Trophoblast cell (in vitro differentiated cells and primary cell): ENCODE results near the gene SNRNP70.
A peak's percentile ranks its signal among the peaks of the same experiment; 100 is the strongest.

Experiments used
- DNase-seq, 2 donors: peaks; one replicate each; pipeline ENCODE4 v3.0.0-alpha.2; 2016
- H2AFZ ChIP-seq: 2 replicates; pipeline ENCODE4 v1.6.1; 2013; ENCODE audit warnings: low read length, moderate library complexity, mild to moderate bottlenecking; ENCODE audit not compliant: insufficient read depth, poor library complexity
- H2AK5ac ChIP-seq: 2 replicates; pipeline ENCODE4 v1.6.1; 2013; ENCODE audit warnings: mild to moderate bottlenecking, low read length
- H2BK120ac ChIP-seq: 2 replicates; pipeline ENCODE4 v1.6.1; 2013; ENCODE audit warnings: low read length, mild to moderate bottlenecking, moderate library complexity; ENCODE audit not compliant: insufficient read depth, poor library complexity
- H2BK12ac ChIP-seq: 2 replicates; pipeline ENCODE4 v1.6.1; 2013; ENCODE audit warnings: mild to moderate bottlenecking, low read length, moderate library complexity
- H2BK5ac ChIP-seq: 2 replicates; pipeline ENCODE4 v1.6.1; 2013; ENCODE audit warnings: low read length, low read depth, moderate library complexity, mild to moderate bottlenecking; ENCODE audit not compliant: poor library complexity
- H3K14ac ChIP-seq: 2 replicates; pipeline ENCODE4 v1.6.1; 2013; ENCODE audit warnings: mild to moderate bottlenecking, low read length
- H3K18ac ChIP-seq: 2 replicates; pipeline ENCODE4 v1.6.1; 2013; ENCODE audit warnings: mild to moderate bottlenecking, low read length
- H3K23ac ChIP-seq: 2 replicates; pipeline ENCODE4 v1.6.1; 2013; ENCODE audit warnings: low read length
- H3K27ac ChIP-seq: 2 replicates; pipeline ENCODE4 v1.5.1; 2013; ENCODE audit warnings: low read depth, mild to moderate bottlenecking, inconsistent platforms, low read length, moderate library complexity
- H3K27me3 ChIP-seq: 2 replicates; pipeline ENCODE4 v1.6.1; 2013; ENCODE audit warnings: inconsistent platforms, mild to moderate bottlenecking, low read length, moderate library complexity; ENCODE audit not compliant: insufficient read depth
- H3K36me3 ChIP-seq, 2 experiments: 1 replicate in 1 of 2; 2 replicates in 1 of 2; pipeline ENCODE4 v1.6.1; 2013; ENCODE audit warnings: low read length in 2 of 2, mild to moderate bottlenecking in 2 of 2, moderate library complexity in 1 of 2; ENCODE audit not compliant: insufficient read depth in 2 of 2, control insufficient read depth in 1 of 2
- H3K4ac ChIP-seq: 2 replicates; pipeline ENCODE4 v1.6.1; 2013; ENCODE audit warnings: low read depth, mild to moderate bottlenecking, low read length, moderate library complexity
- H3K4me1 ChIP-seq, 2 experiments: 1 replicate in 1 of 2; 2 replicates in 1 of 2; pipeline ENCODE4 v1.6.1; 2013; ENCODE audit warnings: low read length in 2 of 2, mild to moderate bottlenecking in 2 of 2, moderate library complexity in 1 of 2; ENCODE audit not compliant: insufficient read depth in 2 of 2, control insufficient read depth in 1 of 2
- H3K4me2 ChIP-seq: 2 replicates; pipeline ENCODE4 v1.6.1; 2013; ENCODE audit warnings: inconsistent platforms, mild to moderate bottlenecking, low read length, moderate library complexity
- H3K4me3 ChIP-seq: 2 replicates; pipeline ENCODE4 v1.5.1; 2013; ENCODE audit warnings: mild to moderate bottlenecking, low read depth, low read length, inconsistent platforms
- H3K79me1 ChIP-seq: one replicate; pipeline ENCODE4 v1.6.1; 2013; ENCODE audit warnings: low read length
- H3K79me2 ChIP-seq: 2 replicates; pipeline ENCODE4 v1.6.1; 2013; ENCODE audit warnings: low read length, mild to moderate bottlenecking; ENCODE audit not compliant: control insufficient read depth, insufficient read depth, poor library complexity
- H3K9ac ChIP-seq: 2 replicates; pipeline ENCODE4 v1.6.1; 2013; ENCODE audit warnings: mild to moderate bottlenecking, low read length
- H3K9me3 ChIP-seq: 2 replicates; pipeline ENCODE4 v1.6.1; 2013; ENCODE audit warnings: low read depth, mild to moderate bottlenecking, control low read depth, inconsistent platforms, low read length; ENCODE audit not compliant: insufficient read depth
- H4K12ac ChIP-seq: 2 replicates; pipeline ENCODE4 v1.6.1; 2013; ENCODE audit warnings: low read depth, mild to moderate bottlenecking, low read length, moderate library complexity
- H4K8ac ChIP-seq: 2 replicates; pipeline ENCODE4 v1.6.1; 2013; ENCODE audit warnings: low read depth, mild to moderate bottlenecking, low read length, moderate library complexity
- H4K91ac ChIP-seq: one replicate; pipeline ENCODE4 v1.6.1; 2013; ENCODE audit warnings: low read depth, mild to moderate bottlenecking, low read length, moderate library complexity
- WGBS: extraction: QIAGEN DNeasy Blood & Tissue Kit; methylation state at CpG from one replicate; pipeline ENCODE4 v1.1.7; 2013; ENCODE audit warnings: missing lambda C conversion rate; ENCODE audit not compliant: insufficient read length, insufficient coverage; ENCODE audit errors: extremely low coverage; 5-methylcytosine and 5-hydroxymethylcytosine counted together

Gene SNRNP70

DNA sequence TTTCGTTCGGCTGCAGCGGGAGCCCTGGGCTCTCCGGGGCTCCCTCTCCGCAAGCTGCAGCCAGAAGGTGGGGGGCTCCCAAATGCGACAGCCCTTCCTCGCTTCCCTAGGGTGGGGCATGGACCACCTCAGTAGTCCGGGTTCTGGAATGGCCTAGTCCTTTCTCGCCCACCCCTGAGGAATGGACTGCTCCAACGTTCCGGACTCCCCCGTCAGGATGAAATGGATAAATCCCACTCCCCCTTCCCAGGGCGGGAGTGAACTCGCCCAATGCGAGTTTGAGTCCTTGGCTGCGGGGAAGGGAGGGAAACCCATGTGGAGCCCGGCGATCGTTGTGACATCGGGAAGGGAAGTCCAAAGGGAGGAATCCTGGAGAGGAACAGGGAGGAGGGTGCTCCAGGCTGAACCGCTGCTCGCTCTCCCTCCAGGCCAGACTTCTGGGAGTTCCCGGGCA, 64.4 kb downstream of the SNRNP70 start:
- H3K4me2 ChIP-seq: peak overlapping the region; percentile 78
- peaks cover 12% of the 10 kb centered on the region for H3K9me3 ChIP-seq
- WGBS: no CpG with 5 or more reads among the region's 23 CpGs

DNA sequence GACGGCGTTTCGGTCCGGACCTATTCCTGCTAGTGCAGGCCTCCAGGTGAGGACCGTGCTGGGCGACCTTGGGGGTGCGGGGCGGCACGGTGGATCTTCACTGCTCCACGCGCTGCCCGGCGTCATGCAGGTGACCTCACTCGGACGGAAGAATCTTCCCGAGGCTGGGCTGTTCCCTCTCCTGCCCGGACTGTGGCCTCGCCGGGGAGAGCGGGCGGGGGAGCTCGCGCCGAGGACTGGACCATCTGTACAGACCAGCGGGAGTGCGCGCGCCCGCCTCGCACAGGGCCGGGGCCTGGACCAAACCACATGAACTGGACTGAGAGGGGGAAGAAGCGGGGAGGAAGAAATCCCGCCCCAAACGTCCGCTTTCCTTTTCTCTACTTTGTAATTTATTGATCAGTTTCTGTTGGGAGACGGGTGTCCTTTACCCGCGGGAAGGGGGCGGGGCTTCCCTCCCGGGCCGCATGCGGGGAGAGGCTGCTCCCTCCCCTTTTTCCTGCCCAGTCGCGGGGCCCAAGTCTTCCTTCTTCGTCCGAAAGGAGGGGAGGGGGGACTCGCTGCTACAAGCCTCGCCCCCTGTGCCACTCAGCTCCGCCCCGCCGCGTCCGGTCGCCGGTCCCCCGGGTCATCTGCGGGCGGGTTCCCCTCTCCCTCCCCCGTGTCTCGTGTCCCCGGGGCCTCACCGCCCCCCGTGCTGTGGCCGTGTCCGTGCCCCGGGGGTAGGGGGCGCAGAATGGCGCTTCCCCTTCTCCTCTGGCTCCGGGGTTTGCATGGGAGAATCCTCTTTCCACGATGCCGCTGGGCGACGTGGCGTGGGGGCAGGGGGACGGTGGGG, 65.1 kb downstream of the SNRNP70 start:
- H3K79me2 ChIP-seq: peaks cover 2% of the 10 kb centered on the region
- H3K27ac ChIP-seq: no peak overlapping the region

More for the DNA sequence above, 64.4 kb downstream of the SNRNP70 start:
- H3K14ac ChIP-seq: peak overlapping the region; percentile 12
- peak overlapping the region; percentile 74 for H3K4me3 ChIP-seq
- no peaks in the 10 kb centered on the region for H3K36me3 ChIP-seq
- H4K12ac ChIP-seq: no peak overlapping the region
- peak overlapping the region; percentile 82 for H2AFZ ChIP-seq
- DNase-seq: peak; percentile 40 to 71
- peaks cover 2% of the 10 kb centered on the region for H3K79me2 ChIP-seq
- peak overlapping the region; percentile 29 for H4K91ac ChIP-seq
- peaks cover 14% of the 10 kb centered on the region for H3K79me1 ChIP-seq
- H3K9ac ChIP-seq: peak overlapping the region; percentile 17
- no peak overlapping the region for H2AK5ac ChIP-seq
- peak overlapping the region; percentile 39 for H4K8ac ChIP-seq
- no peak overlapping the region for H3K23ac ChIP-seq
- H3K27ac ChIP-seq: peak overlapping the region; percentile 6
- peak overlapping the region; percentile 26 for H2BK120ac ChIP-seq
- no peak overlapping the region for H3K4ac ChIP-seq
- H3K18ac ChIP-seq: peak overlapping the region; percentile 21
- H2BK5ac ChIP-seq: no peak overlapping the region
- H3K4me1 ChIP-seq: peaks cover 6 to 28% of the 10 kb centered on the region in 2 experiments
- H3K27me3 ChIP-seq: no peaks in the 10 kb centered on the region
- no peak overlapping the region for H2BK12ac ChIP-seq

GRCh38 chr19:49150944-49151243, 65.6 kb downstream of the SNRNP70 start:
- Histone ChIP-seq H3K79me2 (peaks cover 2% of the 10 kb centered on the region), H3K4me1 (peaks cover 6 to 27% of the 10 kb centered on the region in 2 experiments), H2AFZ (peak overlapping the region; percentile 82), H4K12ac (peak overlapping the region; percentile 16), H3K4me3 (peak overlapping the region; percentile 74), H3K14ac (no peak overlapping the region), H3K18ac (peak overlapping the region; percentile 88), H2BK120ac (no peak overlapping the region), H3K27me3 (no peaks in the 10 kb centered on the region), H3K23ac (no peak overlapping the region), H3K4me2 (peak overlapping the region; percentile 78), H3K79me1 (peaks cover 14% of the 10 kb centered on the region), H3K4ac (peak overlapping the region; percentile 31), H3K9me3 (peaks cover 12% of the 10 kb centered on the region), H3K36me3 (no peaks in the 10 kb centered on the region), H3K9ac (no peak overlapping the region), H2AK5ac (no peak overlapping the region), H3K27ac (no peak overlapping the region), H4K91ac (peak overlapping the region; percentile 70), H4K8ac (peak overlapping the region; percentile 83), H2BK5ac (no peak overlapping the region), H2BK12ac (peak overlapping the region; percentile 25)
- no CpG with 5 or more reads among the region's 16 CpGs for WGBS
- no peak for DNase-seq

More for the DNA sequence above, 65.1 kb downstream of the SNRNP70 start:
- H3K9me3 ChIP-seq: peaks cover 12% of the 10 kb centered on the region
- peak overlapping the region; percentile 82 for H2AFZ ChIP-seq
- H3K36me3 ChIP-seq: no peaks in the 10 kb centered on the region
- peaks cover 6 to 28% of the 10 kb centered on the region in 2 experiments for H3K4me1 ChIP-seq
- peak overlapping the region; percentile 88 for H3K18ac ChIP-seq
- H3K9ac ChIP-seq: peak overlapping the region; percentile 17
- no peak overlapping the region for H2AK5ac ChIP-seq
- no peaks in the 10 kb centered on the region for H3K27me3 ChIP-seq
- peak overlapping the region; percentile 83 for H4K8ac ChIP-seq
- H2BK120ac ChIP-seq: peak overlapping the region; percentile 61
- H3K79me1 ChIP-seq: peaks cover 14% of the 10 kb centered on the region
- peak overlapping the region; percentile 74 for H3K4me3 ChIP-seq
- H3K4me2 ChIP-seq: peak overlapping the region; percentile 78
- H3K4ac ChIP-seq: peak overlapping the region; percentile 31
- H2BK5ac ChIP-seq: no peak overlapping the region
- peak overlapping the region; percentile 70 for H4K91ac ChIP-seq
- no peak overlapping the region for H3K23ac ChIP-seq
- H3K14ac ChIP-seq: peak overlapping the region; percentile 75
- peak; percentile 58 to 76 for DNase-seq
- H4K12ac ChIP-seq: peak overlapping the region; percentile 16
- H2BK12ac ChIP-seq: peak overlapping the region; percentile 25
- no CpG with 5 or more reads among the region's 75 CpGs for WGBS

DNA sequence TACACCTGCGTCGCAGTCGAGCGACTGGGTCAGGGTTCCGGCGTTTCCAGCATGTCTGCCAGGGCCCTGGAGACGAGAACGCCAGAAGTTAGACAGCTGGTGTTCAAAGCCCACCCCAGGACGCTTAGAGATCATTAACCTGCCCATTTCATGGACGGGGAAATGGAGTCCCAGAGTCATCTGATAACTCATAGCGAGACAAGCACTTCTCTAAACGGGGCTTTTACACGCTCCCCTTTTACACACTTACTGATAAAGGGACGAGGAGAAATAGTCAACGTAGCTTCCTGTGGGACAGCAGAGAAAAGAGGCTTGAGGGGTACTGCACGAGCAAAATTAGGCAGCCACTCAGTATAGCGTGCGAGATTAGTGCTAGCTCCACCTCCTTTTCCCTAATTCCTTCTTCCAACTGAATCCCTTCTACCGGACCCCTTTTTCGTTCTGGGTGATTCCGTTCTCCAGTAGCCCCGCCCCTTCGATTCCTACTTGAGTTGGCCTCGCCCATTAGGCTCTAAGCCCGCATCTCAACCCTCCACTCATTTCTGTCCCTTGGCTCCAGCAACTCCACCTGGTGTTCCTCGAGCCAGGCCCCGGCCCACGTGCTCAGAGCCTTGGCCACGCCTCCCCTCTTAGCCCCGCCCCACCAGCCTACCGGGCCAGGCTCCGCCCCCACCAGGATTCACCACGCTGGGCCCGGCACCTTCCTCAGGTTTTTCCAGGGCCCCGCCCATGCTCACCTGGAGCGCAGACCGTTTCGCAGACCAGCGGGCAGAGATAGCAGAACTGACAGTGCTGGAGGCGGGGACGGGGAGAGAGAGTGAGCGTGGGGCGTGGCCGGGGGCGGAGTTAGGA, 66.2 kb downstream of the SNRNP70 start:
- Histone ChIP-seq H4K91ac (no peak overlapping the region), H3K4me1 (peaks cover 6 to 23% of the 10 kb centered on the region in 2 experiments), H3K27ac (no peak overlapping the region), H4K8ac (no peak overlapping the region), H3K14ac (no peak overlapping the region), H3K23ac (no peak overlapping the region), H2AFZ (no peak overlapping the region), H3K27me3 (no peaks in the 10 kb centered on the region), H3K36me3 (no peaks in the 10 kb centered on the region), H4K12ac (no peak overlapping the region), H3K4me2 (peak overlapping the region; percentile 78), H3K79me1 (peaks cover 14% of the 10 kb centered on the region), H3K9me3 (peaks cover 12% of the 10 kb centered on the region), H3K18ac (no peak overlapping the region), H2BK120ac (no peak overlapping the region), H2BK12ac (no peak overlapping the region), H3K4me3 (no peak overlapping the region), H3K9ac (no peak overlapping the region), H2BK5ac (no peak overlapping the region), H2AK5ac (no peak overlapping the region), H3K4ac (no peak overlapping the region), H3K79me2 (peaks cover 2% of the 10 kb centered on the region)
- DNase-seq: peak; percentile 97
- no CpG with 5 or more reads among the region's 45 CpGs for WGBS
